ENCODE measurements around the gene ARRDC4.

DNA sequence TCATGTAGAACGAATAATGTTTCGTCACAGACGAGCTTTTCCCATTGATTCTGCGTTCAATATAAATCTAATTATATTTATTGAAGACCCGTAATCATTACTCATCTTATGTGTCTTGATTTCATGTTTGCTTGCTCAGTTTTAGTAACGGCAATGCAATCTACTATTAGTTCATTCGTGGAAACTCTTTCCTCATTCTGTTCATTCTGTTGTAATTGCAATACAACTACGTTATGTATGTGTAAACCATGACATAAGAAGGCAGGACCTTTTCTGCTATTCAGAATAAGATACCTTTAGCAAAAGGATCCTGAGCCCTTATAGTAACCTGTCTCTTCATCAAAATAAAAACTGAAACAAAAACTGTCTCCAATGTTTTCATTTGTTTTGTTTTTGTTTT, 6.8 kb upstream of the ARRDC4 start:
- TF ChIP-seq CTCF (conservative IDR thresholded peaks at IDR 0.05 in 1 of 2, IDR thresholded peaks at IDR 0.05 in 1 of 2; ENCODE audit: extremely low read depth in 1 of 2, insufficient read depth in 1 of 2, low read depth in 1 of 2, low read length in 2 of 2) (no peak), EZH2 (IDR thresholded peaks at IDR 0.05; ENCODE audit: borderline replicate concordance, low read length) (no peak)
